Measurements from ENCODE around the gene ARL15.

Gene ARL15

GRCh38 chr5:54278036-54278830 is 32.1 kb downstream of the ARL15 start:
- DNase-seq (ENCODE audit: insufficient read length, low spot score) (no peak), FAIRE-seq (no peak)
- no peak for TF ChIP-seq PAX5 (IDR thresholded peaks at IDR 0.05; ENCODE audit: insufficient read depth, low read length, severe bottlenecking)
- no peak for TF ChIP-seq POLR2AphosphoS5 (IDR thresholded peaks at IDR 0.05; ENCODE audit: low read depth, low read length)

DNA sequence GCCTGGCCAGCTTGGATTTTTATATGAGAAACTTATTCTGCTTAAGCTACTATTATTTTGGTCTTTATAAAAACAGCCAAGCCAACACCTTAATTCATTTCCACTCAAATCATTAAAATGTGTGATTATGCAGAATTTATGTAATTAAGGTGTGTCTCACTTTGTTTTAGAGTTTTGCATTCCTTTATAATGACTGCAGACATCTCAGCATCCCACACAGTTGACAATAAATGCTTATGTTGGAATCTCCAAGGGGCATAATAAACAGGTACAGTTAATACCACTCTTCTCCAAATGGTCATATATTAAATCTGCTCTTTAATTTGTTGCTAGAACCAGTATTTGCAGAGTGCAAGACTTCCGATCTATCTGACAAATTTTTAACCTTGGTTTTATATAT is 34.3 kb downstream of the ARL15 start:
- TF ChIP-seq POLR2A (IDR thresholded peaks at IDR 0.05; ENCODE audit: low read depth, low read length), result no peak
- TF ChIP-seq POLR2AphosphoS5 (IDR thresholded peaks at IDR 0.05; ENCODE audit: low read depth, low read length), result no peak
- TF ChIP-seq PAX5 (IDR thresholded peaks at IDR 0.05; ENCODE audit: insufficient read depth, low read length, severe bottlenecking), result no peak
- TF ChIP-seq SPI1 (IDR thresholded peaks at IDR 0.05; ENCODE audit: low read depth, low read length), result no peak
- TF ChIP-seq TAF1 (IDR thresholded peaks at IDR 0.05; ENCODE audit: low read depth, low read length), result no peak
- no peak for TF ChIP-seq POU2F2 (IDR thresholded peaks at IDR 0.05; ENCODE audit: low read depth, low read length)
- no peak for FAIRE-seq
- no peak for DNase-seq (ENCODE audit: insufficient read length, low spot score)

DNA sequence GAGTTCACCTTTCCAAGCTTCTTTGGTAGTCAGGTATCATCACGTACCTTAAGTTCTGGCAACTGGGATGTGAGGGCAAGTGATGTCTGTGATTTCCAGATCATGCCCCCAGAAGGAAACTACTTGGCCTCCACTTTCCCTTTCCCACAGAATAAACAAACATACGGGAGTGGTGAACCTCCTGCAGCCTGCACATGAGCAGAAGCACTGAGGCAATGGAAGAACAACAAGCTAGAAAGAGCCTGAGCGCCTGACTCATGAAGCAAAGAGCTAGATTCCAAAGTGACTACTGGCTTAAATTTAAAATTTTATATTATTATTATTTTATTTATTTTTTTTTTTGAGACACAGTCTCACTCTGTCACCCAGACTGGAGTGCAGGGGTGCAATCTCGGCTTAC is 35.0 kb downstream of the ARL15 start:
- no peak for FAIRE-seq
- TF ChIP-seq PAX5 (IDR thresholded peaks at IDR 0.05; ENCODE audit: insufficient read depth, low read length, severe bottlenecking) (no peak), POLR2A (IDR thresholded peaks at IDR 0.05; ENCODE audit: low read depth, low read length) (no peak), TAF1 (IDR thresholded peaks at IDR 0.05; ENCODE audit: low read depth, low read length) (no peak), POLR2AphosphoS5 (IDR thresholded peaks at IDR 0.05; ENCODE audit: low read depth, low read length) (no peak), POU2F2 (IDR thresholded peaks at IDR 0.05; ENCODE audit: low read depth, low read length) (no peak), SPI1 (IDR thresholded peaks at IDR 0.05; ENCODE audit: low read depth, low read length) (no peak)
- no peak for DNase-seq (ENCODE audit: insufficient read length, low spot score)

- TF ChIP-seq TAF1 (IDR thresholded peaks at IDR 0.05; ENCODE audit: low read depth, low read length), result no peak
- TF ChIP-seq POU2F2 (IDR thresholded peaks at IDR 0.05; ENCODE audit: low read depth, low read length), result no peak
- no peak for TF ChIP-seq SPI1 (IDR thresholded peaks at IDR 0.05; ENCODE audit: low read depth, low read length)
- TF ChIP-seq POLR2A (IDR thresholded peaks at IDR 0.05; ENCODE audit: low read depth, low read length), result no peak
- TF ChIP-seq PAX5 (IDR thresholded peaks at IDR 0.05; ENCODE audit: insufficient read depth, low read length, severe bottlenecking), result no peak
- DNase-seq (ENCODE audit: insufficient read length, low spot score), result no peak
- no peak for FAIRE-seq
Measured at GRCh38 chr5:54274944-54275343, 35.4 kb downstream of the ARL15 start.

- DNase-seq (ENCODE audit: insufficient read length, low spot score), result no peak
- no peak for FAIRE-seq
- TF ChIP-seq SPI1 (IDR thresholded peaks at IDR 0.05; ENCODE audit: low read depth, low read length), result no peak
- no peak for TF ChIP-seq POLR2AphosphoS5 (IDR thresholded peaks at IDR 0.05; ENCODE audit: low read depth, low read length)
- no peak for TF ChIP-seq POLR2A (IDR thresholded peaks at IDR 0.05; ENCODE audit: low read depth, low read length)
- TF ChIP-seq TAF1 (IDR thresholded peaks at IDR 0.05; ENCODE audit: low read depth, low read length), result no peak
- TF ChIP-seq PAX5 (IDR thresholded peaks at IDR 0.05; ENCODE audit: insufficient read depth, low read length, severe bottlenecking), result no peak
- no peak for TF ChIP-seq POU2F2 (IDR thresholded peaks at IDR 0.05; ENCODE audit: low read depth, low read length)
Measured at GRCh38 chr5:54273715-54274114, 36.7 kb downstream of the ARL15 start.

DNA sequence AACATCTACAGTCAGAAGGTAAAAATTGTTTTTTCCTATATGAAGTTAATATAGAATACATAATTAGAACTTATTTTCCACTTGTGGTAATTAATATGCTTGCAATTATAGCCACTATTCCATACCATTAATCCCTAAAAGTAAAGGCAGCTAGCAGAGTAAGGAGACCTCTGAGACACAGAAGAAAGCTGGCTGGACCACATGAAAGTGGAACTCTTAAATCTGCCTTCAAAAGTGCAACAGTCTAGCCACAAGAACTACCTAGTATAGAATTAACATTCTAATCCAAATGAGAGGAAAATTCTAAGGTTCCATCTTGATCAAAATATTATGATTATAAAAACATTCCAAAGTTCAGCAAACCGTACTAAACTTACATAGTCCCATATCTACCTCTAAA is 37.6 kb downstream of the ARL15 start:
- DNase-seq (ENCODE audit: insufficient read length, low spot score), result no peak
- no peak for TF ChIP-seq POLR2A (IDR thresholded peaks at IDR 0.05; ENCODE audit: low read depth, low read length)
- FAIRE-seq, result no peak

GRCh38 chr5:54270326-54270725 is 40.0 kb downstream of the ARL15 start:
- TF ChIP-seq PAX5 (IDR thresholded peaks at IDR 0.05; ENCODE audit: insufficient read depth, low read length, severe bottlenecking), result no peak
- FAIRE-seq (no peak), DNase-seq (ENCODE audit: insufficient read length, low spot score) (no peak)

GRCh38 chr5:54264574-54264973 is 45.8 kb downstream of the ARL15 start:
- DNase-seq (ENCODE audit: insufficient read length, low spot score) (no peak), FAIRE-seq (no peak)
- no peak for TF ChIP-seq PAX5 (IDR thresholded peaks at IDR 0.05; ENCODE audit: insufficient read depth, low read length, severe bottlenecking)
- TF ChIP-seq POU2F2 (IDR thresholded peaks at IDR 0.05; ENCODE audit: low read depth, low read length), result no peak
- no peak for TF ChIP-seq SPI1 (IDR thresholded peaks at IDR 0.05; ENCODE audit: low read depth, low read length)
- no peak for TF ChIP-seq POLR2AphosphoS5 (IDR thresholded peaks at IDR 0.05; ENCODE audit: low read depth, low read length)
- TF ChIP-seq POLR2A (IDR thresholded peaks at IDR 0.05; ENCODE audit: low read depth, low read length), result no peak
- TF ChIP-seq TAF1 (IDR thresholded peaks at IDR 0.05; ENCODE audit: low read depth, low read length), result no peak

GRCh38 chr5:54263447-54263846 is 46.9 kb downstream of the ARL15 start:
- no peak for DNase-seq (ENCODE audit: insufficient read length, low spot score)
- TF ChIP-seq PAX5 (IDR thresholded peaks at IDR 0.05; ENCODE audit: insufficient read depth, low read length, severe bottlenecking) (no peak), POLR2AphosphoS5 (IDR thresholded peaks at IDR 0.05; ENCODE audit: low read depth, low read length) (no peak)
- FAIRE-seq, result no peak

GRCh38 chr5:54261596-54261995 is 48.8 kb downstream of the ARL15 start:
- no peak for DNase-seq (ENCODE audit: insufficient read length, low spot score)
- no peak for FAIRE-seq
- no peak for TF ChIP-seq POLR2A (IDR thresholded peaks at IDR 0.05; ENCODE audit: low read depth, low read length)
- no peak for TF ChIP-seq POU2F2 (IDR thresholded peaks at IDR 0.05; ENCODE audit: low read depth, low read length)
- TF ChIP-seq PAX5 (IDR thresholded peaks at IDR 0.05; ENCODE audit: insufficient read depth, low read length, severe bottlenecking), result no peak
- TF ChIP-seq POLR2AphosphoS5 (IDR thresholded peaks at IDR 0.05; ENCODE audit: low read depth, low read length), result no peak
- no peak for TF ChIP-seq TAF1 (IDR thresholded peaks at IDR 0.05; ENCODE audit: low read depth, low read length)
- no peak for TF ChIP-seq SPI1 (IDR thresholded peaks at IDR 0.05; ENCODE audit: low read depth, low read length)

GRCh38 chr5:54259981-54260380 is 50.4 kb downstream of the ARL15 start:
- peak; percentile 16 for FAIRE-seq
- DNase-seq (ENCODE audit: insufficient read length, low spot score), result no peak
- no peak for TF ChIP-seq POLR2AphosphoS5 (IDR thresholded peaks at IDR 0.05; ENCODE audit: low read depth, low read length)
- TF ChIP-seq TAF1 (IDR thresholded peaks at IDR 0.05; ENCODE audit: low read depth, low read length), result no peak
- TF ChIP-seq SPI1 (IDR thresholded peaks at IDR 0.05; ENCODE audit: low read depth, low read length), result no peak
- TF ChIP-seq POU2F2 (IDR thresholded peaks at IDR 0.05; ENCODE audit: low read depth, low read length), result no peak
- TF ChIP-seq PAX5 (IDR thresholded peaks at IDR 0.05; ENCODE audit: insufficient read depth, low read length, severe bottlenecking), result no peak
- TF ChIP-seq POLR2A (IDR thresholded peaks at IDR 0.05; ENCODE audit: low read depth, low read length), result no peak

Data from GM12891 (cell line).